22Rv1 (cell line): Measurements from ENCODE around the gene MMP28.

ENCODE experiments used
- ZFX ChIP-seq: fragments of 450-650 bp; IDR thresholded peaks from 2 replicates; pipeline ENCODE4 v1.6.1; 2017; ENCODE audit warnings: antibody characterized with exemption, borderline replicate concordance
- TF ChIP-seq, protein P1 (sequence below): fragments of 450-650 bp; IDR thresholded peaks from 2 replicates; pipeline ENCODE4 v1.5.1; 2017; ENCODE audit warnings: mild to moderate bottlenecking

GRCh38 chr17:35738519-35739133 is 56.8 kb downstream of the MMP28 start:
- TF ChIP-seq, protein P1, sequence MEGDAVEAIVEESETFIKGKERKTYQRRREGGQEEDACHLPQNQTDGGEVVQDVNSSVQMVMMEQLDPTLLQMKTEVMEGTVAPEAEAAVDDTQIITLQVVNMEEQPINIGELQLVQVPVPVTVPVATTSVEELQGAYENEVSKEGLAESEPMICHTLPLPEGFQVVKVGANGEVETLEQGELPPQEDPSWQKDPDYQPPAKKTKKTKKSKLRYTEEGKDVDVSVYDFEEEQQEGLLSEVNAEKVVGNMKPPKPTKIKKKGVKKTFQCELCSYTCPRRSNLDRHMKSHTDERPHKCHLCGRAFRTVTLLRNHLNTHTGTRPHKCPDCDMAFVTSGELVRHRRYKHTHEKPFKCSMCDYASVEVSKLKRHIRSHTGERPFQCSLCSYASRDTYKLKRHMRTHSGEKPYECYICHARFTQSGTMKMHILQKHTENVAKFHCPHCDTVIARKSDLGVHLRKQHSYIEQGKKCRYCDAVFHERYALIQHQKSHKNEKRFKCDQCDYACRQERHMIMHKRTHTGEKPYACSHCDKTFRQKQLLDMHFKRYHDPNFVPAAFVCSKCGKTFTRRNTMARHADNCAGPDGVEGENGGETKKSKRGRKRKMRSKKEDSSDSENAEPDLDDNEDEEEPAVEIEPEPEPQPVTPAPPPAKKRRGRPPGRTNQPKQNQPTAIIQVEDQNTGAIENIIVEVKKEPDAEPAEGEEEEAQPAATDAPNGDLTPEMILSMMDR = no peak
- no peak for TF ChIP-seq ZFX
